GM13977 (cell line): ENCODE results near the gene LUZP2.

ENCODE experiments used
- DNase-seq: peaks from one replicate; pipeline ENCODE4 v3.0.0; 2012; ENCODE audit warnings: low spot score
- in situ Hi-C: fragments of 300-500 bp; cut with MboI; formaldehyde crosslinking; loops from one replicate; pipeline ENCODE4 v1.12.0; 2022; ENCODE audit warnings: low sequenced_read_pairs, low pct_unique_long_range_greater_than_20kb, mixed read lengths, inconsistent platforms; ENCODE audit not compliant: unreplicated experiment
- TF ChIP-seq, protein P1 (sequence below): IDR thresholded peaks from 2 replicates; pipeline ENCODE4 v1.5.1; 2012; ENCODE audit warnings: mild to moderate bottlenecking, control low read depth; ENCODE audit not compliant: insufficient read depth; ENCODE audit errors: extremely low read depth, missing control alignments

Gene LUZP2

DNA sequence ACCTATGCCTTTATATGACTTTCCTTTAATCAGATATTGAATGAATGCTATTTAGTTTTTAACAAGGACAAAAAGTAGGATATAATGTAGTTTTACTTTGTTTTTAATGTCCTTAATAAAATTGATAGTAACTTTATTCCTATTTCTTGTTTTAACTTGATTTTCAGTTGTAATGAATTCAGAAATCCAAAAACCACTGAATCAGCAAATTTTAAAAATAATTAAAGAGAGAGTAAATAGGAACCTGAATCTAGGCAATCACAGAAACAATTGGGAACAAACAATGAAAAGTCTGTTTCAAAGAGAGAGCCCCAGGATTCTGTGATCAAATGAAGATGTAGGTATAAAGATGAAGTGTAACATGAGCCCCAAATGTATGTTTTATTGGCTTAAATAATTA lies 556.0 kb downstream of the LUZP2 start:
- in situ Hi-C loops, result no loop called here
- TF ChIP-seq, protein P1, sequence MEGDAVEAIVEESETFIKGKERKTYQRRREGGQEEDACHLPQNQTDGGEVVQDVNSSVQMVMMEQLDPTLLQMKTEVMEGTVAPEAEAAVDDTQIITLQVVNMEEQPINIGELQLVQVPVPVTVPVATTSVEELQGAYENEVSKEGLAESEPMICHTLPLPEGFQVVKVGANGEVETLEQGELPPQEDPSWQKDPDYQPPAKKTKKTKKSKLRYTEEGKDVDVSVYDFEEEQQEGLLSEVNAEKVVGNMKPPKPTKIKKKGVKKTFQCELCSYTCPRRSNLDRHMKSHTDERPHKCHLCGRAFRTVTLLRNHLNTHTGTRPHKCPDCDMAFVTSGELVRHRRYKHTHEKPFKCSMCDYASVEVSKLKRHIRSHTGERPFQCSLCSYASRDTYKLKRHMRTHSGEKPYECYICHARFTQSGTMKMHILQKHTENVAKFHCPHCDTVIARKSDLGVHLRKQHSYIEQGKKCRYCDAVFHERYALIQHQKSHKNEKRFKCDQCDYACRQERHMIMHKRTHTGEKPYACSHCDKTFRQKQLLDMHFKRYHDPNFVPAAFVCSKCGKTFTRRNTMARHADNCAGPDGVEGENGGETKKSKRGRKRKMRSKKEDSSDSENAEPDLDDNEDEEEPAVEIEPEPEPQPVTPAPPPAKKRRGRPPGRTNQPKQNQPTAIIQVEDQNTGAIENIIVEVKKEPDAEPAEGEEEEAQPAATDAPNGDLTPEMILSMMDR, result no peak
- DNase-seq, result no peak

DNA sequence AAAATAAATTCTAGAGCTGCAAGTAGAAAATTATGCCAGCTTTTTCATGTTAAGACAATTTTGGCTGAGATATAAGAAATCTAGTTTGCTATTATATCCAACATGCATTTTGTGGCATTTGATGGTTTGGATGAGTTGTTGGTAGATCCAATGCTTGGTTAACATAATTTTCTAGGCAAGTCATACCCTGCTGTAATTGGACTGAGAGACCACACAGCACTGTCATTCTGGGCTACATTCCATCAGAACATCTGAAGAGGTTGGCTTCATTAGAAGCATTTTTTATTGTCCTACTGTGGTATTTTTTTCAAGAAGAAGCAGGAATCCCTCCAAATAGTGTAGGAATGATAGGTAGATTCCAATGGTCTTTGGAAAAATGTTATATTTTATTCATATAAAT lies 561.0 kb downstream of the LUZP2 start:
- in situ Hi-C loops, result no loop called here
- TF ChIP-seq, protein P1, result no peak
- no peak for DNase-seq

DNA sequence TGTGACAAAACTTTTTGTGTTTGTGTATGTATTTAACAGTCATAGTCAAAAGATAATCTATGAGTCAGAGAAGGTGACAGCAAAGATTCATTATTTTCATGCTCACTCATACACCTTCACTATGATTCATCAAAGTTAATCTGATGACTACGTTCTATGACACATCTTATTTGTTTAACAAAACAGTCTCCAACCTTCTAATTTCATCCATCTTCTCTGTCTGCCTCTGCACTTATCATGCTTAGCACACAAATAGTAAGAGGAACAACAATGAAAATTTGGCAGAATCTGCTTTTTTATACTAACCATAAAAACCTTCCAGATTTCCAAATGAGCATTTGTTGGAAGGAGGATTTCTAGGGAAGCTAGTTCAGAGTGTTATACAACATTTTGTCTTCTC lies 568.9 kb downstream of the LUZP2 start:
- no peak for DNase-seq
- in situ Hi-C loops, result no loop called here
- TF ChIP-seq, protein P1, result no peak

DNA sequence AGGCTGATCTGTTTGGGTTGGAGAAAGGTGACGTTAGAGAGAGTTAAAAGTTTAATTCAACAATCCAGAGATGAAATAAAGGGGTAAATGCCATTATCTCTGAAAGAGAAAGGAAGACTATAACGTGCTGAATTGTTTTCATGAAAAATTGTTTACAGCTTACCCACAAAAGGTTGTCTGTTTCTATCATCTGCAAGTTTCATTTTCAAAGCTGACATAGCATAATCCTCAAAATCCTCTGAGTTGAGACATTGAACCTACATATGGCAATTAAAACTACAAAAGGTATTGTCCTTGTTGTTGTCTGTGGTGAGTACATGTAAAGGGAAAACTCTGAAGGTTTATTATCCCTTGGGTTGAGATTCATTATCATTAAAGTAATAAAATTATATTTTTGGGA lies 569.9 kb downstream of the LUZP2 start:
- DNase-seq, result no peak
- in situ Hi-C loops, result no loop called here
- TF ChIP-seq, protein P1, result no peak

DNA sequence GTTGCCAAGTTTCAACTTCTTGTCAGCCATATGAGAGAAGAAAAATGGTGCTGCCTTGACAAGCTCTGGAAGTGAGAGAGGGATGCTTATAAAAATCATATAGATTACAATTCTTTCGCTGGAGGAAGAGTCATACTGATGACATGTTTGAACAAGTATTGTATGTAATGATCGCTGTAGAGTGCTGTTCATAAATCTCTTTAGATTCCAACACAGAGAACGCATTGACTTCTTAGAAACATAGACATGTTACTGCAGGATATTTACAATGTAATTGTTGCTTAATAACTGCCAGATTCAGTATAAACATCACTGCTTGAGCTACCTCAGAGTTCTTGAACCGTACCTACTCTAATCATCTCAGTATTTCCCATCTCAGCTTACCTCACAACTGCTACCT lies 571.6 kb downstream of the LUZP2 start:
- no peak for DNase-seq
- TF ChIP-seq, protein P1, result no peak
- in situ Hi-C loops, result no loop called here

DNA sequence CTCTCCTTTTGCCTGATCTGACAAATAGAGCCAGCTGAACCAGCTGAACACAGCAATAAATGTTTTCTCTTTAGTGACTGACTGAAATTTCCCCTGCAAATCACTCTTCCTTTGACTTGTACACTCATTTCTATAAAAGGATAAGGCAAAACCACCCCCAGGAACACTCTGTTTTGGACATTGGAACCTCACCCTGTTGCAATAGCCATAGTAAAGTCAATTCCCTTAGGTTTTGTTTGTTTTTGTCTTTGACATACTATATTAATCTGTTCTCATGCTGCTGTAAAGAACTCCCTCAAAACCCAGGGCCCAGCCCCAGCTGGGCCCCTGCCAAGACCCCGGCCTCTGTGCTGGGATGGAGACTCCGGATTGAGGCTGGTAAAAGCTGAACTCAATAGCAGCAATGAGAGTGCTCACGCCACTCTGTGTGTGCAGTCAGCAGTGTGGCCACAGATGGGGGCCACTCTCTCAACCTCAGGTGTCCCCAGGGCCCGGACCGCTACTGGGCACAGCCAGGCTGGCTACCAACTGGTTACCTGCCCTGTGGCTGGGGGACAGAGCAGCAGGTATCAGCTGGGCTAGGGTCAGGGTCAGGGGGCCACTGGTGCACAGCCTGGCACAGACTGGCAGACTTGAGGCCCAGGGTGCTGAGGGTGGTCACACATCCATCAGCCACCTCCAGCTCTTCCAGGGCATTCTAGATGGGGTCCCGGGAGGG lies 597.4 kb downstream of the LUZP2 start:
- TF ChIP-seq, protein P1, result no peak
- in situ Hi-C loops, result no loop called here
- DNase-seq, result no peak
